HFF-Myc (cell line): Measurements from ENCODE around the gene DOC2B.

Experiments
- DNase-seq: peaks from one replicate; pipeline ENCODE4 v3.0.0-alpha.2; 2011; ENCODE audit warnings: low read depth; ENCODE audit errors: extremely low read depth
- H3K4me3 ChIP-seq: replicated peaks from 2 replicates; pipeline ENCODE4 v1.5.1; 2011; ENCODE audit warnings: low read depth, mild to moderate bottlenecking, control low read depth, low read length
- CTCF ChIP-seq: IDR thresholded peaks from 2 replicates; pipeline ENCODE4 v1.5.1; 2012; ENCODE audit warnings: mild to moderate bottlenecking, low read depth, low read length, control low read depth; ENCODE audit errors: missing control alignments

DOC2B gene

DNA sequence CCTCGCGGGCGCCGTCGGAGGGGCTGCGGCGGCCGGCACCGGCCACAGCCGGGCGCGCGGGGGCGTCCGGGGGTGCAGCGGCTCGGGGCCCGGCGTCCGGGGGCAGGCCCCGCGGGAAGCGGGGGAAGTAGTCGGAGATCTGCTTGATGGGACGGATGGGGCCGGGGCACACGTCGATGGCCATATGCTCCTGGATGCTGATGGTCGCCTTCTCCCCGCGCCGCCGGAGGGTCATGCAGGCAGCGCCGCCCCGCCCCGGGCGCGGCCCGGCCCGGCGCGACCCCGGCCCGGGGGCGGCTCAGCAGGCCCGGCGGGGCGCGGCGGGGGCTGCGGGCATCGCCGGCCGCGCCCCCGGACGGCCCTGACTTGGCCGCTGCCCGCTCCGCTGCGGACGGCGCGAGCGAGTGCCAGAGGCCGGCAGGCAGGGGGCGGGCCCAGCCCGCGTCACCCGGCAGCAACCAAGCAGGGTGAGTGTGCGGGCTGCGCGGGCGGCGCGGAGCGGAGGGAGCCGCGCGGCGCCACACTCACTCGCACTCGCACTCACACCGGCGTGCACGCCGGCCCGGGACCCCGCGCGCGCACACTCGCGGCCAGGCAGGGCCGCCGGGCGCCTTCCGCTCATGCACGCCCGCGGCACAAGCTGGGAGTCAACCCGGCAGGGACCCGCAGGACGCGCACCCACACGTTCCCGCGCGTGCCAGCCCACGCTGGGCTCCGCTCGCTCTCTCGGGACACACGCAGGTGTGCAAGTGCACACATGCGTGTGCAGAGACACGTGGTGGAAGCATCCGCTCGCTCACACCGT, at the start of gene DOC2B:
DOC2B (minus strand) TSS at position 406 of the 805 bp plus-strand sequence; CDS start at position 235, 171 bp downstream.
- no peak for TF ChIP-seq CTCF
- no peak within 1 kb of the TSS for H3K4me3 ChIP-seq
- no peak for DNase-seq

DNA sequence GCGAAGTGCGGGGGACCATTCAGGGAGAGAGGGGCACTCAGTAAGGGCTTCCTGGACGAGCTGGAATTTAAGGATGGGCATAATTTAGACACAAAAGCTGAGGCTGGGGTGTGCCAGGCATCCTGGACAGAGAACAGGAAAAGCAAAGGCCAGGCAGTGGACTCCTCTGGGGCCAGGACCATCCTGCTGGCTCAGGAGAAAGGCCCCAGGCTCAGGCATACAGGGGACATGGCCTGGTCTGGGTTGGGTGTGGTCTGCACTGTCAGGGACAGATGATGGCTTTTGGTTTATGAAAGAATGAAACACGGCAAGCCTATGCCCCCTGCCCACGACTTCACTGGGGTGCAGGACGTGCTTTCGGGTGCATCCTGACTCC, 48.9 kb upstream of the DOC2B start:
- H3K4me3 ChIP-seq = no peak overlapping the region
- DNase-seq = no peak
- no peak for TF ChIP-seq CTCF

DNA sequence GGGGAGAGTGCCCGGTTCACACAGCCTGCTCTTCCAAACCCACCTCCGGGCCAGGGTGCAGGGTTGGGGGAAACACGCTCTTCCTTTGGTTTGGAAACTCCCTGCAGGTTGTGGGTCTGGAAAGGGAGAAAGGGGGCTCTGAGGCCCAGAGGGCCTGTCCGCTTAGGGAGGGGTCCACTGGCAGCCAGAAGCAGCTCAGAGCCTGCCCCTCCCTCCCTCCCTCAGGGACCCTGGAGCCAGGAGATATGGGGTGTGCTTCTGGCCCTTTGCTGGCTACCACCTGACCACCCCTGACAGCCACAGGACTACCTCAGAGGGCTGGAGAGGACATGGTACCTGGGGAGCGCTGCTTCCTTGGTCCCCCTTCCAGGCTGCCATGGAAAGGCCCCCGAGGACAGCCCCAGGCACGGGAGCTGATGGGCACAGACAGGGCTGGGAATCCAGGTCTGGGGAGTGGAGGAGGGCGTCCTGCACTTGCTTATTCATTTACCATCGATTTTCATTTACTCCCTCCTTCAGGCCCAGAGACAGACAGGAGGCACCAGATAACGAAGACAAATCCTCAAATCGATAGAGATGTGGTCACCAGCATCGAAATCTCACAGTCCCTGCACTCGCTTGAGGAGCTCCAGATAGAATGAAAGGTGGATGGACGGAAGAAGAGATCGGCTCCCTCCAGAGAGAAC, 48.4 kb upstream of the DOC2B start:
- no peak for TF ChIP-seq CTCF
- H3K4me3 ChIP-seq = no peak overlapping the region
- no peak for DNase-seq

- DNase-seq = no peak
- no peak overlapping the region for H3K4me3 ChIP-seq
- no peak for TF ChIP-seq CTCF
Measured at GRCh38 chr17:228951-229708, 47.7 kb upstream of the DOC2B start.

DNA sequence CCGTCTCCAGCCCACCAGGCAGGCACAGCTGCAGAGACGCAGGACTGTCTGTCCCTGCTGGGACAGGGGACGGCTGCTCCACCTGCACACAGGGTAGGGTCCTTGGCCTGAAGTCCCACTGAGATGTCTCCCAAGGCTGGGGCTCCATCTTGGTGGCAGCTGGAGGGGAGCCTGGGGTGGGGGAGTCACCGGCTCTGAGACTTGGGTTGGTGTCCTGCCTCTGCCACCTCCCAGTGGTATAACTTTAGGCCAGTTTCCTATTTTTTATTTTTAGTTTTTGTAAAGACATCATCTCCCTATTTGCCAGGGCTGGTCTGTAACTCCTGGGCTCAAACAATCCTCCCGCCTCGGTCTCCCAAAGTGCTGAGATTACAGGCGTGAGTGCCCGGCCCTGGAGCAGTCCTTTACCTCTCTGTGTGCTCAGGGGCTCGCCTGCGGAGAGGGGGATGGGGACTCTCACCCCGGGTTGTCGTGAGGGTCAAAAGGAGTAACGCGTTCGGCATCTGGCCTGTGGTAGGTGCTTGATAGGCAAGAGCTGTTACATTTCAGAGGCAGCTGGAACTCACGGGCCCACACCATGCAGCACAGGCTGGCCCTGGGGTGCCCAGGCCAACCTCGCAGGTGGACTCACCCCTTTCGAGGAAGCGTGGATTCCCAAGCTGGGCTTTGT, 46.6 kb upstream of the DOC2B start:
- no peak for DNase-seq
- H3K4me3 ChIP-seq = no peak overlapping the region
- no peak for TF ChIP-seq CTCF
